Neuronal stem cell (in vitro differentiated cells): ENCODE data around the gene CHST11.

Experiments
- DNase-seq: peaks from one replicate; pipeline ENCODE4 v3.0.0-alpha.2; 2013; ENCODE audit warnings: low spot score
- H2AFZ ChIP-seq: one replicate; pipeline ENCODE4 v1.6.1; 2013; ENCODE audit warnings: mild to moderate bottlenecking, low read length, inconsistent platforms
- H2AK5ac ChIP-seq: 2 replicates; pipeline ENCODE4 v1.6.1; 2013; ENCODE audit warnings: low read depth, mild to moderate bottlenecking, inconsistent platforms, low read length, moderate library complexity, mixed read lengths
- H2BK120ac ChIP-seq: 2 replicates; pipeline ENCODE4 v1.6.1; 2013; ENCODE audit warnings: low read depth, mild to moderate bottlenecking, inconsistent platforms, low read length, moderate library complexity, mixed read lengths
- H2BK12ac ChIP-seq: one replicate; pipeline ENCODE4 v1.6.1; 2013; ENCODE audit warnings: low read length, inconsistent platforms
- H2BK15ac ChIP-seq: 2 replicates; pipeline ENCODE4 v1.6.1; 2013; ENCODE audit warnings: mild to moderate bottlenecking, low read length, inconsistent platforms, mixed read lengths
- H2BK5ac ChIP-seq: one replicate; pipeline ENCODE4 v1.6.1; 2013; ENCODE audit warnings: inconsistent platforms, mild to moderate bottlenecking, low read length, moderate library complexity
- H3K14ac ChIP-seq: one replicate; pipeline ENCODE4 v1.6.1; 2013; ENCODE audit warnings: low read length, inconsistent platforms
- H3K18ac ChIP-seq: 2 replicates; pipeline ENCODE4 v1.6.1; 2013; ENCODE audit warnings: low read length, inconsistent platforms
- H3K23ac ChIP-seq: 2 replicates; pipeline ENCODE4 v1.6.1; 2013; ENCODE audit warnings: low read depth, mild to moderate bottlenecking, mixed read lengths, low read length, inconsistent platforms; ENCODE audit not compliant: poor library complexity
- H3K27ac ChIP-seq: replicated peaks from 3 replicates; pipeline ENCODE4 v1.5.1; 2013; ENCODE audit warnings: low read length, inconsistent platforms
- H3K27me3 ChIP-seq, 3 experiments: 2 replicates each; pipeline ENCODE4 v1.6.1; 2013; ENCODE audit warnings: low read length in 3 of 3, mild to moderate bottlenecking in 2 of 3, inconsistent platforms in 1 of 3, low read depth in 1 of 3, mixed read lengths in 1 of 3, moderate library complexity in 1 of 3; ENCODE audit not compliant: control insufficient read depth in 3 of 3, insufficient read depth in 3 of 3
- H3K36me3 ChIP-seq, 2 donors: replicated peaks in 1 of 2; 2 replicates each; pipeline ENCODE4 v1.6.1; 2013; ENCODE audit warnings: low read length in 2 of 2; ENCODE audit not compliant: control insufficient read depth in 2 of 2, insufficient read depth in 2 of 2
- H3K4ac ChIP-seq: 2 replicates; pipeline ENCODE4 v1.6.1; 2013; ENCODE audit warnings: inconsistent platforms, mild to moderate bottlenecking, low read length, moderate library complexity
- H3K4me1 ChIP-seq, 2 donors: 1 replicate in 1 of 2; 2 replicates in 1 of 2; pipeline ENCODE4 v1.6.1; 2013; ENCODE audit warnings: low read length in 2 of 2, low read depth in 1 of 2; ENCODE audit not compliant: control insufficient read depth in 2 of 2, insufficient read depth in 1 of 2
- H3K4me2 ChIP-seq: one replicate; pipeline ENCODE4 v1.6.1; 2013; ENCODE audit warnings: mild to moderate bottlenecking, low read length, inconsistent platforms; ENCODE audit not compliant: insufficient read depth, poor library complexity, severe bottlenecking
- H3K4me3 ChIP-seq, 2 donors: 2 replicates each; pipeline ENCODE4 v1.5.1; 2013; ENCODE audit warnings: low read length in 2 of 2, mild to moderate bottlenecking in 2 of 2, inconsistent platforms in 1 of 2, moderate library complexity in 1 of 2
- H3K79me1 ChIP-seq: one replicate; pipeline ENCODE4 v1.6.1; 2013; ENCODE audit warnings: low read depth, mild to moderate bottlenecking, inconsistent platforms, low read length, moderate library complexity
- H3K9ac ChIP-seq: one replicate; pipeline ENCODE4 v1.6.1; 2013; ENCODE audit warnings: mild to moderate bottlenecking, low read depth, low read length, inconsistent platforms; ENCODE audit not compliant: poor library complexity
- H3K9me3 ChIP-seq, 2 donors: replicated peaks in 1 of 2; 2 replicates each; pipeline versions ENCODE3 to v1.6.1; 2013; ENCODE audit warnings: low read length in 2 of 2, mild to moderate bottlenecking in 2 of 2, inconsistent platforms in 1 of 2, low read depth in 1 of 2, mixed read lengths in 1 of 2, moderate library complexity in 1 of 2; ENCODE audit not compliant: control insufficient read depth in 2 of 2, insufficient read depth in 1 of 2
- H4K8ac ChIP-seq: one replicate; pipeline ENCODE4 v1.6.1; 2013; ENCODE audit warnings: low read depth, mild to moderate bottlenecking, inconsistent platforms, low read length, moderate library complexity
- H4K91ac ChIP-seq: one replicate; pipeline ENCODE4 v1.6.1; 2013; ENCODE audit warnings: low read length, low read depth, mild to moderate bottlenecking, inconsistent platforms; ENCODE audit not compliant: poor library complexity
- WGBS, 2 donors: extraction: QIAGEN DNeasy Blood & Tissue Kit; methylation state at CpG; one replicate each; pipeline ENCODE4 v1.1.7; 2013; ENCODE audit warnings: missing lambda C conversion rate in 2 of 2, mixed read lengths in 1 of 2; ENCODE audit not compliant: insufficient read length in 2 of 2, insufficient replicate concordance in 1 of 2; ENCODE audit errors: extremely low coverage in 2 of 2; 5-methylcytosine and 5-hydroxymethylcytosine counted together

CHST11 gene

GRCh38 chr12:104419717-104420116 is 37.0 kb upstream of the CHST11 start:
- H3K79me1 ChIP-seq, result no peaks in the 10 kb centered on the region
- no peak overlapping the region for H4K91ac ChIP-seq
- no peak overlapping the region for H2AFZ ChIP-seq
- no peak overlapping the region for H3K18ac ChIP-seq
- no CpG with 5 or more reads among the region's 2 CpGs for WGBS, 2 donors
- no peak overlapping the region for H3K27ac ChIP-seq
- H3K4me1 ChIP-seq, result no peaks in the 10 kb centered on the region
- no peak for DNase-seq
- H3K4ac ChIP-seq, result no peak overlapping the region
- no peak overlapping the region for H4K8ac ChIP-seq
- H3K9me3 ChIP-seq, result no peaks in the 10 kb centered on the region
- no peak overlapping the region for H3K9ac ChIP-seq
- H3K14ac ChIP-seq, result no peak overlapping the region
- H2BK120ac ChIP-seq, result no peak overlapping the region
- no peak overlapping the region for H3K23ac ChIP-seq
- H3K36me3 ChIP-seq, result no peaks in the 10 kb centered on the region
- no peak overlapping the region for H3K4me2 ChIP-seq
- peaks cover 0 to 13% (median 0%) of the 10 kb centered on the region in 3 experiments for H3K27me3 ChIP-seq
- no peak overlapping the region for H3K4me3 ChIP-seq
- no peak overlapping the region for H2AK5ac ChIP-seq
- no peak overlapping the region for H2BK15ac ChIP-seq
- H2BK5ac ChIP-seq, result no peak overlapping the region
- no peak overlapping the region for H2BK12ac ChIP-seq

GRCh38 chr12:104420868-104421267 is 35.9 kb upstream of the CHST11 start:
- H3K27ac ChIP-seq, result no peak overlapping the region
- no peak overlapping the region for H2BK120ac ChIP-seq
- no peaks in the 10 kb centered on the region for H3K79me1 ChIP-seq
- H2BK15ac ChIP-seq, result no peak overlapping the region
- H4K8ac ChIP-seq, result no peak overlapping the region
- no peak overlapping the region for H4K91ac ChIP-seq
- H3K4me2 ChIP-seq, result no peak overlapping the region
- WGBS, 2 donors, result no CpG with 5 or more reads among the region's 2 CpGs
- no peaks in the 10 kb centered on the region for H3K9me3 ChIP-seq
- no peak overlapping the region for H2AFZ ChIP-seq
- H3K18ac ChIP-seq, result no peak overlapping the region
- H3K14ac ChIP-seq, result no peak overlapping the region
- no peak overlapping the region for H3K4me3 ChIP-seq
- no peak overlapping the region for H2AK5ac ChIP-seq
- no peak overlapping the region for H2BK5ac ChIP-seq
- H3K9ac ChIP-seq, result no peak overlapping the region
- no peaks in the 10 kb centered on the region for H3K36me3 ChIP-seq
- no peak overlapping the region for H3K23ac ChIP-seq
- no peak overlapping the region for H2BK12ac ChIP-seq
- H3K4ac ChIP-seq, result no peak overlapping the region
- peaks cover 0 to 10% (median 0%) of the 10 kb centered on the region in 3 experiments for H3K27me3 ChIP-seq
- DNase-seq, result no peak
- no peaks in the 10 kb centered on the region for H3K4me1 ChIP-seq

GRCh38 chr12:104421343-104421742 is 35.4 kb upstream of the CHST11 start:
- H3K27me3 ChIP-seq, result peaks cover 0 to 9% (median 0%) of the 10 kb centered on the region in 3 experiments
- no peak overlapping the region for H4K91ac ChIP-seq
- H2AFZ ChIP-seq, result no peak overlapping the region
- no peak overlapping the region for H2BK15ac ChIP-seq
- no peak overlapping the region for H3K27ac ChIP-seq
- no peak overlapping the region for H2AK5ac ChIP-seq
- no peak overlapping the region for H3K4me3 ChIP-seq
- no peak overlapping the region for H3K18ac ChIP-seq
- WGBS, 2 donors, result no CpG with 5 or more reads among the region's 2 CpGs
- no peak overlapping the region for H3K4ac ChIP-seq
- no peak overlapping the region for H2BK12ac ChIP-seq
- no peak overlapping the region for H2BK5ac ChIP-seq
- H3K36me3 ChIP-seq, result no peaks in the 10 kb centered on the region
- H3K14ac ChIP-seq, result no peak overlapping the region
- H3K23ac ChIP-seq, result no peak overlapping the region
- H4K8ac ChIP-seq, result no peak overlapping the region
- H3K79me1 ChIP-seq, result no peaks in the 10 kb centered on the region
- H2BK120ac ChIP-seq, result no peak overlapping the region
- no peak for DNase-seq
- no peak overlapping the region for H3K4me2 ChIP-seq
- no peak overlapping the region for H3K9ac ChIP-seq
- H3K4me1 ChIP-seq, result no peaks in the 10 kb centered on the region
- no peaks in the 10 kb centered on the region for H3K9me3 ChIP-seq

GRCh38 chr12:104422441-104422840 is 34.3 kb upstream of the CHST11 start:
- Histone ChIP-seq H3K9ac (no peak overlapping the region), H3K4me2 (no peak overlapping the region), H2BK15ac (no peak overlapping the region), H2BK120ac (no peak overlapping the region), H2BK5ac (no peak overlapping the region), H2AK5ac (no peak overlapping the region), H3K27ac (no peak overlapping the region), H3K23ac (no peak overlapping the region), H2BK12ac (no peak overlapping the region), H4K91ac (no peak overlapping the region), H3K36me3 (no peaks in the 10 kb centered on the region), H3K9me3 (no peaks in the 10 kb centered on the region), H3K79me1 (no peaks in the 10 kb centered on the region), H3K4ac (no peak overlapping the region), H4K8ac (no peak overlapping the region), H3K18ac (no peak overlapping the region), H2AFZ (no peak overlapping the region), H3K4me1 (no peaks in the 10 kb centered on the region), H3K14ac (no peak overlapping the region), H3K27me3 (peaks cover 0 to 17% (median 0%) of the 10 kb centered on the region in 3 experiments), H3K4me3 (no peak overlapping the region)
- no peak for DNase-seq
- WGBS, 2 donors, result no CpG with 5 or more reads among the region's 1 CpG
